DOHH2 (cell line): ENCODE measurements around the gene POM121C.
"Not testable (repeated sequence)": the region's sequence is repeated elsewhere in the genome, so short reads cannot be mapped to it uniquely, and the experiment has no call there.

Source experiments
- CTCF ChIP-seq: fragments of 200-600 bp; sonication (generic); IDR thresholded peaks from one replicate; pipeline ENCODE4 v1.5.1; 2014; ENCODE audit warnings: antibody characterized with exemption, mild to moderate bottlenecking, low read depth, low read length; ENCODE audit not compliant: poor library complexity, severe bottlenecking
- EZH2phosphoT487 ChIP-seq: fragments of 200-600 bp; sonication (generic); IDR thresholded peaks from 2 replicates; pipeline ENCODE4 v1.6.1; 2017; ENCODE audit warnings: borderline replicate concordance, mild to moderate bottlenecking, antibody characterized with exemption, low read length, moderate library complexity, mixed read lengths

DNA sequence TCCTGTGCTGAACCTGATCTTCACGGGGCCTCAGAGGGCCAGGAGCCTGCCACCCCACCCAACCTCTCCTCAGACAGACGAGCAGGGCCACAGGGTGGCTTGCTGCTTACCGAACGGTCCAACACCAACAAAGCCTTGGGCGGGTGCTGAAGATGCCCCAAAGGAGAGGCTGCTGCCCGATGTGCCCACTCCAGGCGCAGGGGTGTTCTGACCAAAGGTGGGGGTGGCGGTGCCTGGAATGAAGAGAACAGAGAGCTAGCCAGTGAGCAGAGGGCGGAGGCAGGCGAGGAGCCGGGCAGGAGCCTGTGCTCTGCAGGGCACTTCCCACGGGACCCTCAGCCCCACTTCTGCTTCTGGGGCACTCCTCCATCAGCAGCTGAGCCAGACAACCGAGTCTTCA is 66.9 kb downstream of the POM121C start:
- not testable (repeated sequence) for TF ChIP-seq CTCF, EZH2phosphoT487
